GM19099 (cell line): ENCODE data around the gene RTKN2.

Experiments
- POLR2A ChIP-seq: IDR thresholded peaks from 3 replicates; pipeline ENCODE4 v1.6.1; 2011; ENCODE audit warnings: low read depth; ENCODE audit not compliant: insufficient read length; ENCODE audit errors: extremely low read depth

The RTKN2 gene

DNA sequence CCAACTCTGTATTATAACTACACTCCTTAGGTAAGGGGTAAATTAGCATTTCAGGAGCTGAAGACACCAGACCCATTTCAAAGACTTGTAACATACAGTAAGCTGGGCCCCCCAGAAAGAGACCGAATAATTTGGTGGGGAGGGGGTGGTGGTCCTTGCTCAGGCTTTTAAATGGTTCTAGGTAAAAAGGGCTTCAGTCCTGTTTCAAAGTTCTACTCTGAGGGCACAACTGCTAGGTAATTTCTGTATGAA is 73.0 kb downstream of the RTKN2 start:
- no peak for TF ChIP-seq POLR2A

- TF ChIP-seq POLR2A, result no peak
These were observed 73.5 kb downstream of the RTKN2 start for GRCh38 chr10:62194924-62195674.

GRCh38 chr10:62193479-62193878 is 75.2 kb downstream of the RTKN2 start:
- no peak for TF ChIP-seq POLR2A

GRCh38 chr10:62189131-62189530 is 79.5 kb downstream of the RTKN2 start:
- no peak for TF ChIP-seq POLR2A

- TF ChIP-seq POLR2A, result no peak
These were observed 80.5 kb downstream of the RTKN2 start for GRCh38 chr10:62188021-62188616.

- TF ChIP-seq POLR2A, result no peak
These were observed 81.5 kb downstream of the RTKN2 start for GRCh38 chr10:62186999-62187675.

GRCh38 chr10:62185919-62186692 is 82.5 kb downstream of the RTKN2 start:
- TF ChIP-seq POLR2A, result no peak

- no peak for TF ChIP-seq POLR2A
These were observed 84.5 kb downstream of the RTKN2 start for GRCh38 chr10:62183857-62184795.

GRCh38 chr10:62183442-62183841 is 85.2 kb downstream of the RTKN2 start:
- no peak for TF ChIP-seq POLR2A

GRCh38 chr10:62182595-62182994 is 86.0 kb downstream of the RTKN2 start:
- no peak for TF ChIP-seq POLR2A

- no peak for TF ChIP-seq POLR2A
These were observed 86.5 kb downstream of the RTKN2 start for GRCh38 chr10:62182171-62182570.

DNA sequence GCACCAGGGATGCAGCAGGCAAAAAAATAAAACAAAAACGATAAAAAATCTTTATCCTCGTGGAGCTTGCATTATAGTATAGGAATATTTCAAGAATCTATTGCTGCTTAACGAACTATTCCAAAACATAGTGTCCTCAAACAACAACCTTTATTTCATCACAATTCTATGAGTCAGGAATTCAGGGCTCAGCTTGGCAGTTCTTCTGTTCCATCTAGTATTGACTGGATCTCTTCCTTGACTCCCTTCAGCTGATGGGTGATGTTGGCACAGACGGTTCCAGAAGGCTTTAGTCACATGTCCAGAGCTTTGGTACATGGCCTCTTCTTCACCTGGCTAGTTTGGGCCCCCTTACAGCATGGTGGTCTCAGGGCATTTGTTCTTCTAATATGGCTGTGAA is 88.0 kb downstream of the RTKN2 start:
- TF ChIP-seq POLR2A, result no peak

DNA sequence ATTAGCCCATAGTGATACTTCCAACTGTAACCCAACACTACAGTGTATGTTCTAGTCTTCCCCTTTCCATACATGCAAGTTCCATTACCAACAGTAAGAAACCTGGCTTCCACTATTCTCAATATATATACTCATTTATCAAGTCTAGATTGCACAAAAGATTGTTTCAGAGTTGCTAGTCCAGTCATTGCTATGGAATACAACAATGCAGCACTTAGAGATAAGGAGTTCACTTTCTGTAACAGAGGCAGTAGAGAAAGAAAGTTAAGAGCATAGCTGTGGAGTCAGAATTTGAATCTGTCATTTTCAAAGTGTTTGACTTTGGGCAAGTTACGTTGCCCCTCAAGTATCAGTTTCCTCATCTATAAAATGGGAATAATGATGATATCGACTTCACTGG is 90.1 kb downstream of the RTKN2 start:
- no peak for TF ChIP-seq POLR2A

DNA sequence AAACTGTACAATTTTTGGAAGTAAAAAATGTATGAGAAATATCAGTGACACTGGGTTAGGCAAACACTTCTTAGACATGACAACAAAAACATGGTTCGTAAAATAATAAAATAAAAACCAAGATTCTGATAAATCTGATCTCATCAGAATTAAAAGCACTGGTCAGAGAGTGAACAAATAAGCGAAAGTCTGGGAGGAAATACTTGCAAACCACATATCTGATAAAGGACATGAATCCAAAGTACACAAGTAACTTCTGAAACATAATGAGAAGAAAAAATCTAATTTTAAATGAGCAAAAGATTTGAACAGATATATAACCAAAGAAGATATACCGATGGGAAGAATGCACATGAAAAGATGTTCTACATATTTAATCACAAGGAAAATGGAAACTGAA is 91.5 kb downstream of the RTKN2 start:
- no peak for TF ChIP-seq POLR2A
